ENCODE results near the gene TUBGCP6.

- no peak for TF ChIP-seq L3MBTL2 (conservative IDR thresholded peaks at IDR 0.05)
- TF ChIP-seq SUZ12 (IDR thresholded peaks at IDR 0.05), result no peak
- TF ChIP-seq FOXM1 (IDR thresholded peaks at IDR 0.05; ENCODE audit: borderline replicate concordance), result no peak
- no peak for TF ChIP-seq ELF4 (IDR thresholded peaks at IDR 0.05)
- no peak for TF ChIP-seq FOXA1 (IDR thresholded peaks at IDR 0.05)
- TF ChIP-seq FOXK2 (IDR thresholded peaks at IDR 0.05), result no peak
- TF ChIP-seq ZNF384 (IDR thresholded peaks at IDR 0.05), result no peak
Measured at GRCh38 chr22:50251477-50252081, 6.8 kb upstream of the TUBGCP6 start.
